Measurements from ENCODE around the gene PPP1R12A.

- TF ChIP-seq ZFP37 (tag by site-specific recombination; IDR thresholded peaks at IDR 0.05) (no peak), ZNF645 (tag by site-specific recombination; IDR thresholded peaks at IDR 0.05) (no peak)
Measured at GRCh38 chr12:79732638-79733037, 202.3 kb downstream of the PPP1R12A start.
